ENCODE data around the gene SGTA.

DNA sequence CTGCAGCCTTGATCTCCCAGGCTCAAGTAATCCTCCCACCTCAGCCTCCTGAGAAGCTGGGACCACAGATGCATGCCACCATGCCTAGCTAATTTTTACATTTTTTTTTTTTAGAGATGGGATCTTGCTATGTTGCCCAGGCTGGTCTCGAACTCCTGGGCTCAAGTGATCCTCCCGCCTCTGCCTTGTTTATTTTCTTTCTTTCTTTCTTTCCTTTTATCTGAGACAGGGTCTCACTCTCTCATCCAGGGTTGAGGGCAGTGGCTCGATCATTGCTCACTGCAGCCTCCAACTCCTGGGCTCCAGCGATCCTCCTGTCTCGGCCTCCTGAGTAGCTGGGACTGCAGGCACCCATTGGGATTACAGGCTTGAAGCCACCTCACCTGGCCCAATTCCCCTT lies 76.8 kb downstream of the SGTA start:
- TF ChIP-seq TAF1 (IDR thresholded peaks at IDR 0.05; ENCODE audit: borderline replicate concordance, insufficient read depth, low read length), result no peak
- TF ChIP-seq, protein P1, sequence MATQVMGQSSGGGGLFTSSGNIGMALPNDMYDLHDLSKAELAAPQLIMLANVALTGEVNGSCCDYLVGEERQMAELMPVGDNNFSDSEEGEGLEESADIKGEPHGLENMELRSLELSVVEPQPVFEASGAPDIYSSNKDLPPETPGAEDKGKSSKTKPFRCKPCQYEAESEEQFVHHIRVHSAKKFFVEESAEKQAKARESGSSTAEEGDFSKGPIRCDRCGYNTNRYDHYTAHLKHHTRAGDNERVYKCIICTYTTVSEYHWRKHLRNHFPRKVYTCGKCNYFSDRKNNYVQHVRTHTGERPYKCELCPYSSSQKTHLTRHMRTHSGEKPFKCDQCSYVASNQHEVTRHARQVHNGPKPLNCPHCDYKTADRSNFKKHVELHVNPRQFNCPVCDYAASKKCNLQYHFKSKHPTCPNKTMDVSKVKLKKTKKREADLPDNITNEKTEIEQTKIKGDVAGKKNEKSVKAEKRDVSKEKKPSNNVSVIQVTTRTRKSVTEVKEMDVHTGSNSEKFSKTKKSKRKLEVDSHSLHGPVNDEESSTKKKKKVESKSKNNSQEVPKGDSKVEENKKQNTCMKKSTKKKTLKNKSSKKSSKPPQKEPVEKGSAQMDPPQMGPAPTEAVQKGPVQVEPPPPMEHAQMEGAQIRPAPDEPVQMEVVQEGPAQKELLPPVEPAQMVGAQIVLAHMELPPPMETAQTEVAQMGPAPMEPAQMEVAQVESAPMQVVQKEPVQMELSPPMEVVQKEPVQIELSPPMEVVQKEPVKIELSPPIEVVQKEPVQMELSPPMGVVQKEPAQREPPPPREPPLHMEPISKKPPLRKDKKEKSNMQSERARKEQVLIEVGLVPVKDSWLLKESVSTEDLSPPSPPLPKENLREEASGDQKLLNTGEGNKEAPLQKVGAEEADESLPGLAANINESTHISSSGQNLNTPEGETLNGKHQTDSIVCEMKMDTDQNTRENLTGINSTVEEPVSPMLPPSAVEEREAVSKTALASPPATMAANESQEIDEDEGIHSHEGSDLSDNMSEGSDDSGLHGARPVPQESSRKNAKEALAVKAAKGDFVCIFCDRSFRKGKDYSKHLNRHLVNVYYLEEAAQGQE (IDR thresholded peaks at IDR 0.05; ENCODE audit: insufficient read depth in 1 of 2, low read depth in 2 of 2, low read length in 2 of 2), result no peak
- TF ChIP-seq FOXP2 (optimal IDR thresholded peaks at IDR 0.05; ENCODE audit: borderline replicate concordance, extremely low read depth, extremely low read length, insufficient read depth), result no peak

All from PFSK-1 (cell line).